ENCODE data around the gene HBD.

HBD gene

GRCh38 chr11:5231111-5231510, 3.2 kb downstream of the HBD start:
- DNase-seq = no peak

DNA sequence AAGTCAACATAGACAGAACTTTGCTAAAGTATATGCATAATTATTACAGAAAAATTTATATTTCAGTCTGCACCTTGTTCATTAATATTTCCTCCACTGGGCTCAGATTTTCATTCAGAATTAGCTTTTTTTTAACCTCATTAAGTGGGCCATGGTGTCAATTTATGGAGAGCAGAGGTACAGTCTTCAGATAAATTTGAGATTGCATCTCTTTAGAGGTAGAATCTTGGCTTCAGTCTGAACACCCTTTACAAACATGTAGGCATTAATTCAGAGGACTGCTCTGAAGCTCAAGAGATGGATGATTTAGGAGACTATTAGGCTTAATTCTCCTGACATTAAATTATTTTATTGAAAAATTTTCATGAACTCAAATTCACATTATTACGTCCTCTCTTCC, 4.0 kb downstream of the HBD start:
- no peak for DNase-seq

DNA sequence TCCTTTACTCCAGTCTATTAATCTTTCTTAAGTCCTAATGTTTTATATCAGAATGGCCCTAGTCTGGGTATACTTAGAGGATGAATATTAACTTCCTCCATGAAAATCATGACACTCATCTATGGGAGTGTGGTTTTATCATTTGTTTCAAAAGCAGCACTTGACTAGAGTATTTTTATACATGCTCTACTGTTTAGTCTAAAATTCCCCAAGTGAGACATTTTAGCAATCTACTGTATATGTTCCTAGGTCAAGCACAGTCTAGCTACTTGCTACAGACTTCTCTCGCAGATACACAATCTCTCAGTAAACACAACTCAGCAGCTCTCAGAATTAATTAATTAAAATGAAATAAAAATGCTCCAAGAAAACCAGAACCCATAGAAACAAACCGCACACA, 4.5 kb downstream of the HBD start:
- no peak for DNase-seq

DNA sequence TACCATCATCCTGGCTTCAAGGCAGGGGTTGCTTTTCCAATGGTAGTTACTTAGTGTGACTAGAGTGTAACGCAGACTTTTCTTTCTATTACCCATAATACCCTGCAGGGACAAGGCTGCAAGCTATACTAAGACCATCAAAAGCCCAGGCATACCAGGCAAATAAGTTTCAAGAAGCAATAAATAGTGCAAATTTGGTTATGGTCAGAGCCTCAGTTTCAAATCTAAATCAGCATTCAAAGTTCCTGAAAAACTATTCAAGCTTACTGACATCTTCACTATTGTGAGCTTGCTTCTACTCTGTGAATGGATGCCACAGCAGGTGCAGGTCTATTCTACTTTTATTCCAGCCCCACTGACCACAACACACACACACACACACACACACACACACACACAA, 4.9 kb downstream of the HBD start:
- no peak for DNase-seq

- no peak for DNase-seq
These were observed 6.2 kb downstream of the HBD start for GRCh38 chr11:5228124-5228523.

DNA sequence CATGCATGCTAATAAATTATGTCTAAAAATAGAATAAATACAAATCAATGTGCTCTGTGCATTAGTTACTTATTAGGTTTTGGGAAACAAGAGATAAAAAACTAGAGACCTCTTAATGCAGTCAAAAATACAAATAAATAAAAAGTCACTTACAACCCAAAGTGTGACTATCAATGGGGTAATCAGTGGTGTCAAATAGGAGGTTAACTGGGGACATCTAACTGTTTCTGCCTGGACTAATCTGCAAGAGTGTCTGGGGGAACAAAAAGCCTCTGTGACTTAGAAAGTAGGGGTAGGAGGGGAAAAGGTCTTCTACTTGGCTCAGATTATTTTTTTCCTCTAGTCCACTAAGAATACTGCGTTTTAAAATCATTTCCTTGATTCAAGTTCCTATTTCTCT, 6.6 kb downstream of the HBD start:
- no peak for DNase-seq

DNA sequence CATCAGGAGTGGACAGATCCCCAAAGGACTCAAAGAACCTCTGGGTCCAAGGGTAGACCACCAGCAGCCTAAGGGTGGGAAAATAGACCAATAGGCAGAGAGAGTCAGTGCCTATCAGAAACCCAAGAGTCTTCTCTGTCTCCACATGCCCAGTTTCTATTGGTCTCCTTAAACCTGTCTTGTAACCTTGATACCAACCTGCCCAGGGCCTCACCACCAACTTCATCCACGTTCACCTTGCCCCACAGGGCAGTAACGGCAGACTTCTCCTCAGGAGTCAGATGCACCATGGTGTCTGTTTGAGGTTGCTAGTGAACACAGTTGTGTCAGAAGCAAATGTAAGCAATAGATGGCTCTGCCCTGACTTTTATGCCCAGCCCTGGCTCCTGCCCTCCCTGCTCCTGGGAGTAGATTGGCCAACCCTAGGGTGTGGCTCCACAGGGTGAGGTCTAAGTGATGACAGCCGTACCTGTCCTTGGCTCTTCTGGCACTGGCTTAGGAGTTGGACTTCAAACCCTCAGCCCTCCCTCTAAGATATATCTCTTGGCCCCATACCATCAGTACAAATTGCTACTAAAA, 7.5 kb downstream of the HBD start, which contains the start of gene HBB:
TSS of gene HBB (minus strand) at position 340 of the 579 bp plus-strand sequence. CDS start at position 290, 50 bp downstream.
- DNase-seq = no peak

DNA sequence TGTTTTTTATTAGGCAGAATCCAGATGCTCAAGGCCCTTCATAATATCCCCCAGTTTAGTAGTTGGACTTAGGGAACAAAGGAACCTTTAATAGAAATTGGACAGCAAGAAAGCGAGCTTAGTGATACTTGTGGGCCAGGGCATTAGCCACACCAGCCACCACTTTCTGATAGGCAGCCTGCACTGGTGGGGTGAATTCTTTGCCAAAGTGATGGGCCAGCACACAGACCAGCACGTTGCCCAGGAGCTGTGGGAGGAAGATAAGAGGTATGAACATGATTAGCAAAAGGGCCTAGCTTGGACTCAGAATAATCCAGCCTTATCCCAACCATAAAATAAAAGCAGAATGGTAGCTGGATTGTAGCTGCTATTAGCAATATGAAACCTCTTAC, 8.8 kb downstream of the HBD start:
- no peak for DNase-seq

- DNase-seq = no peak
These were observed 9.5 kb downstream of the HBD start for GRCh38 chr11:5224538-5225479.

- DNase-seq = no peak
These were observed 10.6 kb downstream of the HBD start for GRCh38 chr11:5223686-5224085.

DNA sequence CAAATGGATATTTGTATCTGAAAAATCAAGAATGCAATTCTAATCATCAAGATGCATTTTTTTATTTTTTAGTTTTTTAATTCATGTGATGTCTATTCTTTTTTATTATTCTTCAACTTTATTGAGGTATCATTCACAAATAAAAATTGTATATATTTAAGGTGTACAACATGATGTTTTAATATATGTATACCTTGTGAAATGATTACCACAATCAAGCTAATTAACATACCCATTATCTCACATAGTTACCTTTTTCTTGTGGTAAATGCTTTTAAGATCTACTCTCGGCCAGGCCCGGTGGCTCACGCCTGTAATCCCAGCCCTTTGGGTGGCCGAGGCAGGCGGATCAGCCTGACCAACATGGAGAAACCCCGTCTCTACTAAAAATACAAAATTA, 11.1 kb downstream of the HBD start:
- no peak for DNase-seq

- no peak for DNase-seq
These were observed 23.9 kb downstream of the HBD start for GRCh38 chr11:5210376-5210885.

GRCh38 chr11:5204787-5205186, 29.5 kb downstream of the HBD start:
- DNase-seq = no peak

DNA sequence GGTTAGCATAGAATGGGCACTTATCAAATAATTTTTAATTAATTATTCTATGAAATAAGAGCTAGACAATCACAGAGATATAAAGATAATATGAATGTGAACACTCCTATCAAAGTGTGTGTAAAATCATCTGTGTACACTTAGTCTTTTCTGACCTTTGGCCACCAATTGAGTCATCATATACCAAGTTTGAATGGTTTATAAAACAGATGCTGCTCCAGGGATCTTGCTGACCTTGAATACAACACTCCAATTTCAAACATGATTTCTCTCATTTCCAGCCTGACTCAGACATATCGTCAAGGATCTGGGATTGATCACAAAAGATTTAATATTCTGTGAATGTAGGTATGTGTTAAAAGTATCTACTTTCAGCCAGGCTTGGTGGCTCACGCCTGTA, 30.9 kb downstream of the HBD start:
- no peak for DNase-seq

DNA sequence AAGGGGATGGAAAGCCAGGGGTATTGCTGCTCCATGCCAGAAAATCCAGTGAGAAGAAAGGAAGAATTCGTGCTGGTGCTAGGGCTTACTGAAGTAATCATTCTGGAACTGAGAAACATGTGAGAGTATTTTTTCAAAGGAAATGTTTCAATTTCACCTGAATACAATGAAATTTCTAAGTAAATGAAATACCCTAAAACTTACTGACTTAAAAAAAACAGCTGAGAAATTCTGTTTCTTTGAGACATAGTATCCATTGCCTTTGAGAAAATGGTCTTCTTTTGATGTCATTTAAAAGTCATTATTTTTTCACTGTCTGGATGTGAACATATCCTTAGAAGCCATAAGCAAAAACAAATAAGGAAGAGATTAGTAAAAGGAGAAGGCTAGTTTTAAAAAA, 33.7 kb downstream of the HBD start, which contains the start of gene OR51V1:
TSS of gene OR51V1 (minus strand) at position 101 of the 400 bp plus-strand sequence. CDS start at position 101, 0 bp downstream.
- no peak for DNase-seq

DNA sequence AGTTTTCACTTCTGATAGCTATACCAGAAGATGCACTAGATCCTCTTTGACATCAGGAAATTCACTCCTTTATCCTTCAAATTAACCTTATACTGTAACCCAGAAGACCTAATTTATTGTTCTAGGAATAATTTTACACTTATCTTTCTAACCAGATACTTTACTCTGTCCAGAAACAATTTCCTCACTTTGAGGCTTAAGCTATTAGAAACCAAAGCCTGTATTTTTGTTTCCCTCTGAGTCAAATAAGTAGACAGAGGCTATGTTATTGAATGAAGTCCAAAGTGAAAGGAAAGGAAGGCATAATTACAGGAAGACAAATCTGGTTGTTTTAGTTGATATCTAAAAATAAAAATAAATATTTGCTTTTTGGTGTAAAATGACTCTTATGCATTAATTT, 36.0 kb downstream of the HBD start:
- no peak for DNase-seq

DNA sequence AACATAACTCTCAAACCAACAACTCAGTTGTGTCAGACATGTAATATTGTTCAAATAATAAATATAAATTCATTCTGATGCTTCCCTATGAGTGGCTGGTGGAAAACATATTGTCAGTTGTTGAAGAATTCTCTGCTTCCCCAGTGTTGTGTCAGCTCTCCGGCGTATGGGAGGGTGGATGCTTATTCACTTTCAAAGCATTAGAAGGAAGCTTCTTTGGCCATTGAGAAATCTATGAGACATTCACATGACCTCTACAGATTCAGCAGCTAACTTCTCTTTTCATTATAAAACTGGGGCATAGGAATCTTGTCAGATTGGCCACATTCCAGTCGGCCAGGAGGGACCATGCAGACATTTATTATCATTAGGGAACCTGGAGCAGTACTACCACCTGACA, 36.7 kb downstream of the HBD start:
- DNase-seq = no peak

DNA sequence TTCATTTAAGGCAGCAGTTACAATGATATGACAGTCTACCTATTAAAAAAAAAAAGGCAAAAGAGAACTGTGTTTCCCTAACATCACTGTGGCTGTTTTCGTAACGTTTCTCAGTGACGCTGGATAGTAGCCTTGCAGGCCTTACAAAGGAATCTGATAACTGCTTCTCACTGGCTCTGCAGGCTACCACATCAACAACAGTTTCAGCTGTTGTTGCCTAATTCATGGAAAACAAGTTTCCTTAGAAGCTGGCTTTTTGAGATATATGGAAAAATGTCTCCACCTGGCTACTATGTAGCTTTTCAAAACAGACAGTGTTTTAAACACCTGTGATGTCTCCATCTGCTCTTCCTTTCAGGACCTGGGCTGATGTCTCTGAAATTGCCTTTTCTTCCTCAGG, 37.6 kb downstream of the HBD start:
- no peak for DNase-seq

DNA sequence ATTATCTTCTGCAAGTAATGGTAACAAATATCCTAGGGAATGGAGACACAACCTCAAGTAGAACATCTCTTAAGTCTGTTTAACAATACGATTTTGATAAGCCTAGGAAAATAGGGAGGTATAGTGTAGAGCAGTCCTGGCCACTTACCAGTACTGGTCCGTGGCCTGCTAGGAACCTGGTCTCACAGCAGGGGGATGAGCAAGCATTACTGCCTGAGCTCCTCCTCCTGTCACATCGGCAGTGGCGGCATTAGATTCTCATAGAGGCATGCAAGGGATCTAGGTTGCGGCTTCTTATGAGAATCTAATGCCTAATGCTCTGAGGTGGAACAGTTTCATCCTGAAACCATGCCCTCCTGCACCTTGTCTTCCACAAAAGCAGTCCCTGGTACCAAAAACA, 38.2 kb downstream of the HBD start:
- no peak for DNase-seq

- no peak for DNase-seq
These were observed 41.5 kb downstream of the HBD start for GRCh38 chr11:5192738-5193137.

DNA sequence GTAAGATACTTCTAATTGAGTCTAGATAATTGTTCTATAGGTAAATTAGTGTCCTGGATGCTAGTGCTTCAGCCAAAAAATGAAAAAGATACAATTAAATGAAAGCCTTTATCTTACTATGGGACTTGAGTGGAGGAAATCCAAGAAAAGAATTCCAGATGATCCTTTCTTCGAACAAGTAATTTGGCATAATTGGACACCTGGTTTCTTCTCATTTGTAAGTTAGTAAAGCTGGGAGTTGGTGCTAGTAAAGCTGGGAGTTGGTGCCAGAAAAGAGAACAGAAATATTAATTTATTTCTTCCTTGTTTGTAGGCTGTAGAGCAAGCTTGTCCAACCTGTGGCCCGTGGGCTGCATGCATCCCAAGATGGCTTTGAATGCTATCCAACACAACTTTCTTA, 46.1 kb downstream of the HBD start:
- no peak for DNase-seq
